T-helper 1 cell treated with Interleukin-12 subunit alpha and Interleukin-12 subunit beta and Interleukin-4 antibody, amounts not matched to agents 30 ng/mL and 1 ng/mL, for 36 hours (primary cell): ENCODE results near the gene DPF1. TPM values are rescaled to one million over a fixed set of nuclear protein-coding genes. Genes with fewer than 3 reads are reported as not detected.

ENCODE experiments used
- intact Hi-C: fragments of 100-400 bp; cut with micrococcal nuclease; formaldehyde crosslinking; loops from one replicate; pipeline ENCODE4 v1.15.1; 2024
- total RNA-seq: library from RNA; stranded (reverse); gene quantifications from 2 replicates; pipeline ENCODE4 v1.2.3, GENCODE V29; 2022

The DPF1 gene
- total RNA-seq, 1 donor from 2014 or later, result 1.3 TPM

- intact Hi-C loops, result no loop called here
Measured at GRCh38 chr19:38168637-38169036, 55.4 kb downstream of the DPF1 start.

- intact Hi-C loops, result no loop called here
Measured at GRCh38 chr19:38165335-38165734, 58.7 kb downstream of the DPF1 start.

GRCh38 chr19:38164526-38164925 lies 59.5 kb downstream of the DPF1 start:
- intact Hi-C loops, result no loop called here

GRCh38 chr19:38163419-38164290 lies 60.4 kb downstream of the DPF1 start:
- intact Hi-C loops, result loop anchor here (1.0 kb wide), 1 partner anchor 10 kb away; no protein-coding TSS in a partner anchor

GRCh38 chr19:38162632-38163031 lies 61.4 kb downstream of the DPF1 start:
- intact Hi-C loops, result loop anchor here (1.0 kb wide), 1 partner anchor 11 kb away; no protein-coding TSS in a partner anchor

- intact Hi-C loops, result no loop called here
Measured at GRCh38 chr19:38162094-38162493, 61.9 kb downstream of the DPF1 start.

Other genes starting within 250 kb of the DPF1 start
- 66.1 and 70.6 TPM in 2 replicates for gene PPP1R14A, start 32.2 kb upstream of the DPF1 start, total RNA-seq
- 75.5 and 82.3 TPM in 2 replicates for gene SPINT2, start 40.4 kb upstream of the DPF1 start, total RNA-seq
- gene C19orf33, start 80.0 kb upstream of the DPF1 start, total RNA-seq, result 0.51 and 0.86 TPM in 2 replicates
- gene YIF1B, start 91.7 kb upstream of the DPF1 start, total RNA-seq, result 87.4 and 96.2 TPM in 2 replicates
- gene KCNK6, start 95.6 kb upstream of the DPF1 start, total RNA-seq, result 21.6 and 22.1 TPM in 2 replicates
- 7.2 and 7.6 TPM in 2 replicates for gene CATSPERG, start 111.6 kb upstream of the DPF1 start, total RNA-seq
- gene PSMD8, start 150.3 kb upstream of the DPF1 start, total RNA-seq, result 208 and 214 TPM in 2 replicates
- 0.27 TPM in 1 of 2 replicates, not detected in the other for gene GGN, start 163.8 kb upstream of the DPF1 start, total RNA-seq
- gene SPRED3, start 164.5 kb upstream of the DPF1 start, total RNA-seq, result 2.0 and 2.1 TPM in 2 replicates
- 33.2 and 35.0 TPM in 2 replicates for gene FAM98C, start 178.9 kb upstream of the DPF1 start, total RNA-seq
- 0.51 and 0.86 TPM in 2 replicates for gene RASGRP4, start 202.0 kb upstream of the DPF1 start, total RNA-seq
- 2.3 and 2.9 TPM in 2 replicates for gene RYR1, start 209.5 kb upstream of the DPF1 start, total RNA-seq